AG04449 (cell line): ENCODE measurements around the gene PDE8A.

Experiments
- CTCF ChIA-PET: fragments of 350-600 bp; formaldehyde crosslinking; extraction: SDS; loops from one replicate; lab custom pipeline; 2021; ENCODE audit warnings: antibody characterized with exemption; lab: Yijun Ruan, JAX
- POLR2A ChIA-PET: fragments of 400-600, 350-600 bp; formaldehyde crosslinking; extraction: SDS; loops from one replicate; lab custom pipeline; 2020; ENCODE audit warnings: antibody characterized with exemption, inconsistent platforms; lab: Yijun Ruan, JAX
- DNase-seq: peaks from one replicate; pipeline ENCODE4 v3.0.0-alpha.2; 2010; ENCODE audit warnings: low read depth, low spot score
- H3K4me3 ChIP-seq: 2 replicates; pipeline ENCODE4 v1.5.1; 2011; ENCODE audit warnings: low read depth, mild to moderate bottlenecking, control low read depth, low read length
- CTCF ChIP-seq: IDR thresholded peaks from one replicate; pipeline ENCODE4 v1.5.1; 2011; ENCODE audit warnings: mild to moderate bottlenecking, moderate library complexity, low read length, control low read depth, inconsistent platforms; ENCODE audit not compliant: insufficient read depth; ENCODE audit errors: missing control alignments

Gene PDE8A

GRCh38 chr15:84949845-84950569 is 31.6 kb upstream of the PDE8A start:
- CTCF ChIA-PET: interaction anchor here (0.9 to 2.4 kb wide), 5 partner anchors 22 to 362 kb away, joined by 3 to 9 read pairs (median 5); no protein-coding TSS in a partner anchor
- POLR2A ChIA-PET: interaction anchor here (0.6 kb wide), 1 partner anchor 318 kb away, joined by 3 read pairs; no protein-coding TSS in a partner anchor
- no peak for DNase-seq
- no peak for TF ChIP-seq CTCF
- H3K4me3 ChIP-seq: no peak overlapping the region

GRCh38 chr15:84950570-84951111 is 31.0 kb upstream of the PDE8A start:
- ChIA-PET POLR2A (interaction anchor here (0.6 kb wide), 1 partner anchor 319 kb away, joined by 3 read pairs; no protein-coding TSS in a partner anchor), CTCF (interaction anchor here (0.9 to 1.9 kb wide), 3 partner anchors 23 to 351 kb away, joined by 3 to 9 read pairs (median 3); no protein-coding TSS in a partner anchor)
- no peak for TF ChIP-seq CTCF
- no peak overlapping the region for H3K4me3 ChIP-seq
- no peak for DNase-seq

- CTCF ChIA-PET: interaction anchor here (0.8 to 1.9 kb wide), 3 partner anchors 24 to 93 kb away, joined by 3 to 9 read pairs (median 5); no protein-coding TSS in a partner anchor
- POLR2A ChIA-PET: no interaction called here
Observed at GRCh38 chr15:84951736-84952135, 29.9 kb upstream of the PDE8A start.

GRCh38 chr15:84953136-84953535 is 28.5 kb upstream of the PDE8A start:
- TF ChIP-seq CTCF: no peak
- CTCF ChIA-PET: interaction anchor here (1.0 to 8.2 kb wide), 10 partner anchors 9 to 382 kb away, joined by 3 to 134 read pairs (median 4); no protein-coding TSS in a partner anchor
- no peak overlapping the region for H3K4me3 ChIP-seq
- POLR2A ChIA-PET: interaction anchor here (0.7 kb wide), 1 partner anchor 28 kb away, joined by 3 read pairs; no protein-coding TSS in a partner anchor
- no peak for DNase-seq

More at GRCh38 chr15:84951736-84952135, 29.9 kb upstream of the PDE8A start:
- DNase-seq: no peak
- no peak overlapping the region for H3K4me3 ChIP-seq
- TF ChIP-seq CTCF: no peak

- ChIA-PET CTCF (interaction anchor here (0.9 to 8.2 kb wide), 12 partner anchors 8 to 383 kb away, joined by 3 to 134 read pairs (median 3); no protein-coding TSS in a partner anchor), POLR2A (interaction anchor here (0.7 kb wide), 1 partner anchor 27 kb away, joined by 3 read pairs; no protein-coding TSS in a partner anchor)
- no peak for DNase-seq
- TF ChIP-seq CTCF: no peak
- no peak overlapping the region for H3K4me3 ChIP-seq
Observed at GRCh38 chr15:84953726-84954125, 27.9 kb upstream of the PDE8A start.
